Measurements from ENCODE around the gene SPA17.

SPA17 gene

DNA sequence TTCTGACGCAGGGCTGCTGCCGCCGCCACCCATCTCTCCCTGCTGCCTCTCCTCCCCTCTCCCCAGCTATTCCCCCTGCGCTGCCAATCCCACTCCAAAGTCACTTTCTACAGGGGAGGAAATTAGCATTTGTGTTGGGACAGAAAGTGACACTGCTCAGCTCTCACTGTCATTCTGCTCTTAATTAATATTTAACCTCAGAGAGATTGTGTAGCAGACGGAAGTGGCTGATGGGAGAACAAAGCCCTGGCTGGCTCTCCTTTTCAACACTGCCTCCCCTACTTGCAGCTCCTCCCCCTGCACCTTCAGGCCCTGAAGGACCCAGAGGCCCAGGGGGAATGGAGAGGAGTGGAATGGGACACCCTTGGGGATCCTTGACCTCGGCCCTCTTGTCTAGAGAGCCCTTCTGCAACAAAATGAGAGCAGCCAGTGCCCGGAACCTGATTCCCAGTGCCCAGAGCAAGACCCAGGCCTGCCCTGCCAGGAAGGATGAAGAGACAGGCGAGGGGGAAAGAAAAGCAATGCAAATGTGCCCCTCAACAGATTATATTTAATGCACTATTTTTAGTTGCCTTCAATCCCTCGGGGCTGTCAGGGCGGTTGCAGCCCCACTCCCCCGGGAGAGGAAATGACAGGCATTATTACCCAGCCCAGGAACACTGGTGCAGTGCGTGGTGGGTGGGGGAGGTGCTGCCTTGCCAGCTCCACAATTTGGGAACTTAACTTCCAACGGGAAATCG lies 51.4 kb downstream of the SPA17 start:
- no peak for DNase-seq (ENCODE audit: low read depth)

GRCh38 chr11:124725719-124726105 lies 52.0 kb downstream of the SPA17 start:
- DNase-seq (ENCODE audit: low read depth) = no peak

- no peak for DNase-seq (ENCODE audit: low read depth)
Measured at GRCh38 chr11:124727474-124727873, 53.8 kb downstream of the SPA17 start.

- no peak for DNase-seq (ENCODE audit: low read depth)
Measured at GRCh38 chr11:124728134-124728533, 54.4 kb downstream of the SPA17 start.

DNA sequence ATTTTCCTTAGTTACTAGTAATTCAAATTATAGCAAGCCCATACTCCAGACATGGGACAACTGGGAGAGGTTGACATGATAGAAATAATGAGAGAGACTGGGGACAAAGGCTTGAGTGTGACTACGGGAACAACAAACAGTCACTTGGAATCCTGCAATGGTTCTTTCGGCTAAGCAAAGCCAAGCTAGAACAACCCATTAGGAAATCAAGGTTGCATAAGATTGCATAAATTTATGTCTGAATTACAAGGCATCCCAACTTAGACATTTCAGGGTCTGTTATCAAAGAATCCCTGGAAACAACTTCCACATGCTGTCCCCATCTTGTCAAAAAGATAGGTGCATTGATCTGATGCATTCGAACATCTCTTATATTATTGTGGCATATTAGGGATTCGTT lies 55.9 kb downstream of the SPA17 start:
- no peak for DNase-seq (ENCODE audit: low read depth)

- DNase-seq (ENCODE audit: low read depth) = no peak
Measured at GRCh38 chr11:124732230-124732629, 58.5 kb downstream of the SPA17 start.

DNA sequence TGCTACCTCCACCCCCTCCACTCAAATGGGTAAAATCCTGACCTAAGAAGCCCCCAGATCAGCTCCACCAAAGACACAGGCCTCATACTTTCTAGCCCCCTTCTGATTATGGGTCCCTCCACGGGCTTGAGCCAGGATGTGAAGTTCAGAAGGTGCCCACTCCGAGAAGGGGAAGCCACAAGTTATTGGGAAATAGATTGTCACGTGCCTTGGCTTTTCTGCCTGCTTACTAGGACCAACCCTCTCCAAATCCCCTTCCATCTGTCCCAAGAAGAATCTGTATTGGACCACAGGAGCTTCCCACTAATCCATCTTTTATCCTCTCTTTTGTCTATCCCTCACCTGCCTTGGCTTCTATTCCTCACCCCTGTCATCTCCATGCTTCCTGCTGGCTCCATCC lies 63.0 kb downstream of the SPA17 start:
- no peak for DNase-seq (ENCODE audit: low read depth)

DNA sequence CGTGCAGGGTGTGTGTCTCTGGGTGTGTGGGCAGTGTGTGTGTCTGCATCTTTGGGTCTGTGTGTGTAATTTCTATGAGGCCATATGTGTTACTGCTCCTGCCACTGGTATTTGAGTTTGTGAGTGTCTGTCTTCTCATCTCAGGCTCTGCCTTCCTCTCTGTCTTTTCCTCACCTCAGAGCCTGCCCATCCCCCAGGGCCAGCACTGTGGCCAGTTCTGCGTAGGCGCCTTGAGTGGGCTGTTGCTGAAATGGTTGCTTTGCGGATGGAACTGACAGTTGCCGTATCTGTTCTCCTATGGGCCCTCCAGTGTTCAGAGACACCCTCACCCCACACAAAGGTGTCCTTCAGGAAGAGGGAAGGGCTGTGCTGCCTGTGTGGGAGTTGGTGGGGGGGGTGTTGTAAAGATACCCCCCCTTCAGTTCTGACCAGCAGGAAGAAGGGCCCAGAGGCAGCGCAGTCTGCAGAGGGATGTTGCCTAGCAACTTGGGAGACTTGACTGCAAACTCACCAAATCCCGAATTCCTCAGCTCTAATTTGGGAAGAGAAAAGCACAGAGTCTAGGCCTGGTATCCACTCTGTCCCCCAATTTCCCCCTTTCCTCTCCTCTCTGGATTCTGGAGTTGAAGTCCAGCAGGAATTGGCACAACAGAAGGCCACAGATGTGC lies 64.1 kb downstream of the SPA17 start:
- no peak for DNase-seq (ENCODE audit: low read depth)

DNA sequence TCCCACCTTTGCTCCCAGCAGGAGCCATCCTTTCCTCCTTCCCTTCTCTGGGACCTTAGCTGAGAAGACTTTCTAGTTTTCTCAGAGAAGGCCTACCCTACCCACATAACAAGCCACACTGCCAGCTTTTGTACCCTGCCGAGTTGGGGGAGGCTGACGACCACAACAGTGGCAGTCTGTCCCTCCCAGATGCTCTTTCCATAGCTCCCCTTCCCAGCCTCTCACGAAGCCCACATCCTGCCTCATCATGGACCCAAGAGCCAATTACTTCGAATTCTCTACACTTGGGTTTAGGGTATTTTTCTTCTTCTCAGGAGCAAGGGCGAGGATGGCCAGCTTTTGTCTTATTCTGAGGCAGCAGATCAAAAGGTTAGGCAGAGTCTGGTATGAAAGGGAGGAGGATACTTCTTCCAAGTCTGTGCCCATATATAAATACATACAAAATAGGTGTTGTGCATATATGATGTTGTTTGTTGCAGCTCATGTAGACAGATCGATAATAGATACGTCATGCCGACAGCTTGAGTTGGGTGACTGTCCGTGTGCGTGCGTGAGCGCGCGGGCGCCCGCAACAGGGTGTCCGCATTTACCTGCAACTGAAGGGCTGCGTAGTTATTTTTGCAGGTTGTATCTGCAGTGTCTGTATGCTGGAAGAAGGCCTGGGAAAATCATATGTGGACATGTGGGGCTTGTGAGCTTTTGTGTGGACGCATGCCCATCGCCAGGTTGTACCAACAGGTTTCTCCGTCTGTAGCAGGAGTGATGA lies 65.2 kb downstream of the SPA17 start:
- no peak for DNase-seq (ENCODE audit: low read depth)

DNA sequence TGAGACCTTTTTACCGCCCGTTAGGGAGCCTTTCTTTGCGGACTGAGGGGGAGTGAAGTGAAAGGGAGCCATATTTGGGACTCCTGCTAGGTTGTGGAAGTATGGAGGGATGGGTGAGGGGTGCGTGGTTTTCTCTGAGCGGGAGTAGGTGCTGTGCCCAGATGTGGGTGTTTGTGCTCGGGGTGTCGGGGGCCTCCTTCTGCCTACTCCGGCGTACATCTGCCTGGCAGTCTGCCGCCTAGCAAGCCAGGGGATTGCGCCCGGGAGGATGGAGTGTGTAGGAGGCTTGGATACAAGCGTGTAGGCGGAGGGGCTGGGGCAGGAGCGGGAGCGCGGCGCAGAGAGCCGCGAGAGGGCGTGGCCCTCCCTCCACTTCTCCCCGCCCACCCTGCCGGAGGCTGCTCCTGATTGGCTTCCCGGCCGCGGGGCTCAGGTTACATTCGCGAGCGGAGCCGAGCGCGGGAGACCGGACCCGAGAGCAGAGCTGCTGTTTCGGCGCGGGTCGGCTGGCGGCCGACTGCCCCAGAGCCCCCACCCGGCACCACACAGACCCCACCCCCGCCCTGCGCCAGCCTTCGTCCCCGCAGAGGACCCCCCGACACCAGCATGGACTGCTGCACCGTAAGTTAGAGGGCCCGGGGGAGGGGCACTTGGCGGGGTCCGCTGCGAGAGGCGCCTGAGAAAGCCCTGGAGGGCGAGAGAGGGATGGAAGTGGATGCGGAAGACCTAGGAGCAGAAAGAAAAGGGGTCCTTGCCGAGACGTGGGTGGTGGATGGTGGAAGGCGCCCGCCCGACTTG lies 66.0 kb downstream of the SPA17 start, which contains the start of gene NRGN:
NRGN (plus strand) TSS at position 464 of the 798 bp plus-strand sequence; CDS start at position 607, 143 bp downstream.
- peak; percentile 70 for DNase-seq (ENCODE audit: low read depth)

DNA sequence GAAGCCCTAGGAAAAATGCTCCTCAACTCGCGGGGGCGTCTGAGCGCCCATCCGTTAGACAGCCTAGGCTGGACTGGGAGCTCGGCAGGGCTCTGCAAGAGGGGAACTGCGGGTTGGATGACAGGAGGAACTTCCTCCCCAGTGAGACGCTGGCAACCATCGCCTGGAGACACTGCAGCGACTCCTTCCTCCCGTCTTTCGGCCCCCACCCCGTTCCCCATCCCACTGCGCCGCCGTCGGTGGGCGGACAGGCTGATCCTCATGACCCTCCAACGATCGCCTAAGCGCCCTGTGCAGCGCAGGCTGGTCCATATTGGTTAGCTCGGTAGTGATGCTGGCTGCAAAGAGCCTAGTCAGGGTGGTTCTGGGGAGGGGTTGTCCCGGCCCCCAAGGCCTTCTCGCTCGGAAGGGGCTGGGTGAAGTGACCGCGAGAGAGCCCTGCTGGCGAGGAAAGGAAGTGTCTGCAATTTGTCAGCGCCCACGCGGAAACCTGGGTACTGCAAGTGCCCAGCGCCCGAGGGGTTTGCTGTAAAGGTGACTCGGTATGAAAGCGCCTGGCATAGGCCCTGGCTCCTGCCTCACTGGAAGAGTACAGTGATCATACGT lies 66.7 kb downstream of the SPA17 start:
- DNase-seq (ENCODE audit: low read depth) = no peak

DNA sequence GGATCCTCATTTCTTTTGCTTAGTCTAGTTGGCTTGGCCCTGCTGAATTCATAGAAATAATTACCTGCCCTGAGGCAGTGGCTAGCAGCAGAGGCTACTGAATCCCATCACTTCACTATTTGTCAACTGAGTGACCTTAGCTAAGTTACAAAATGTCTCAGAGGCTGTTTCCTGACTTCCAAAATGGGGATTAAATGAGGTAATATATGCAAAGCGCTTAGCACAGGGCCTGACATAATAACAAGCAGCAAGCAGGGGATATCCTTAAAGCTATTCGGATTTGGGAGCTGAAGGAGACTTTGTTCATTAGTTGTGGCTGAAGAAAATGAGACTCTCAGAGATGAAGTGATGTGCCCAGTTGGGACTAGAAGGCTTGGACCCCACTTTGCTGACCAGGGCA lies 68.9 kb downstream of the SPA17 start:
- no peak for DNase-seq (ENCODE audit: low read depth)

DNA sequence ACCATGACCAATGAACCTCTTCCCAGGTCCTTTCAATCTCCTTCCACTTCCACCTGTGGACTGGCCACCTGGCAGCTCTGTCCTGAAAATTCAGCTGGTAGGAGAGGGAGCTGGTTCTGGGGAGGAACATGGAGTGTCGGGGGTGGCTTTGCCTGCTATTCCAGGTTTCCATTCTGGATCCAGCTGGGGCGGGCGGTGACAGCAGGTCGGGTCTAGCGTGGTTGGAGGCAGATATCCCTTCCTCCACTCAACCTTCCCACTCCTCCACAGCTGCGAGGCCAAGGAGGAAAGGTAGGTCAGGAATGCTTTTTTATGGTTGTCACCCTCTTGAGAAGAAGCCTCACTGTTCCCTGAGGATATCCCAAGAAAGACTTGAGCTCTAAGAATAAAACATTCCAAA lies 69.3 kb downstream of the SPA17 start:
- no peak for DNase-seq (ENCODE audit: low read depth)

GRCh38 chr11:124745270-124745834 lies 71.6 kb downstream of the SPA17 start:
- DNase-seq (ENCODE audit: low read depth) = no peak

DNA sequence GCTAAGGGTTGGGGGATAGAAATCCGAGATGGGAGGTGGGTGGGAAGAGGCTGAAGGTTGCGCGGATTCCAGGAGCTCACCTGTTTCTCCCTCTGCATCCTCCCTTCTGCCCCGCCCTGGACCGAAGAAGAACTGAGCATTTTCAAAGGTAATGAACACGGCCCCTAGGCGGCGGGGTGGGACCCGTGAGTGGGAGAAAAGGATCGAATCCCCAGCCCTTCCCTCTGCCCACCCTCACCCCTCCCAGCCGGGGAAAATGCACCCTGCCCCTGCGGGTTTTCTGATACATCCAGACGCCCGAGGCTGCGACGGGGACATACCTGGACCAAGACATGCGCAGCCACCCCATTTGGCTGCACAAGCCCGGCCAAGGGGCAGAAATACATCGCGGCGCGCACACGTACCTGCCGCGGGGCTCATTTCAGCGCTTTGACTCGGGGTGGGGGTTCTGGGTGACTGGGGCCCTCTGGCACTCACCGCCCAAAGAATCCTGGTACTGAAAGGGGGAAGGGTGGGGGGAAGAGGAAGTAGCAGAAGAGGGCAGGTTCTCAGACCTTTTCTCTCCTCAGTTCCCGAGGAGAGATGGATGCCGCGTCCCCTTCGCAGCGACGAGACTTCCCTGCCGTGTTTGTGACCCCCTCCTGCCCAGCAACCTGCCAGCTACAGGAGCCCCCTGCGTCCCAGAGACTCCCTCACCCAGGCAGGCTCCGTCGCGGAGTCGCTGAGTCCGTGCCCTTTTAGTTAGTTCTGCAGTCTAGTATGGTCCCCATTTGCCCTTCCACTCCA lies 72.3 kb downstream of the SPA17 start:
- no peak for DNase-seq (ENCODE audit: low read depth)

DNA sequence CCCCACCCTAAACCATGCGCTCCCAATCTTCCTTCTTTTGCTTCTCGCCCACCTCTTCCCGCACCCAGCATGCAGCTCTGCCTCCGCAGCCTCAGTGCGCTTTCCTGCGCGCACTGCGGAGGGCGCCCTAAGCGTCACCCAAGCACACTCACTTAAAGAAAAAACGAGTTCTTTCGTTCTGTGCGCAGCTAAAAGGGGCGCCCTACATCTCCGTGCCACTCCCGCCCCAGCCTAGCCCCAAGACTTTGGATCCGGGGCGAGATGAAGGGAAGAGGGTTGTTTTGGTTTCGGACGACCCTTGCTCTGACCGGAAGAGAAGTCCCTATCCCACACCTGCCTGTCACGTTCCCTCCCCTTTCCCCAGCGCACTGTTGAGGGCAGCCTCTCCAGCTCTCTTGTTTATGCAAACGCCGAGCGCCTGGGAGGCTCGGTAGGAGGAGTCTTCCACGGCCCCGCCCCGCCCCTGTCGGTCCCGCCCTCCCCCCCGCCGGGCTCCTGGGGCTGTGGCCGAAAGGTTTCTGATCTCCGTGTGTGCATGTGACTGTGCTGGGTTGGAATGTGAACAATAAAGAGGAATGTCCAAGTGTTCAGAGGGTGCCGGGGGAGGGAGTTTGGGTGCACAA lies 73.0 kb downstream of the SPA17 start:
- DNase-seq (ENCODE audit: low read depth) = peak; percentile 53

Data from T-helper 22 cell (primary cell).